Trophoblast cell (in vitro differentiated cells and primary cell): ENCODE data around the gene ASB9.

ENCODE experiments used
- DNase-seq, 2 donors: peaks; one replicate each; pipeline ENCODE4 v3.0.0-alpha.2; 2016
- H2AFZ ChIP-seq: 2 replicates; pipeline ENCODE4 v1.6.1; 2013; ENCODE audit warnings: low read length, moderate library complexity, mild to moderate bottlenecking; ENCODE audit not compliant: insufficient read depth, poor library complexity
- H2AK5ac ChIP-seq: 2 replicates; pipeline ENCODE4 v1.6.1; 2013; ENCODE audit warnings: mild to moderate bottlenecking, low read length
- H2BK120ac ChIP-seq: 2 replicates; pipeline ENCODE4 v1.6.1; 2013; ENCODE audit warnings: low read length, mild to moderate bottlenecking, moderate library complexity; ENCODE audit not compliant: insufficient read depth, poor library complexity
- H2BK12ac ChIP-seq: 2 replicates; pipeline ENCODE4 v1.6.1; 2013; ENCODE audit warnings: mild to moderate bottlenecking, low read length, moderate library complexity
- H2BK5ac ChIP-seq: 2 replicates; pipeline ENCODE4 v1.6.1; 2013; ENCODE audit warnings: low read length, low read depth, moderate library complexity, mild to moderate bottlenecking; ENCODE audit not compliant: poor library complexity
- H3K14ac ChIP-seq: 2 replicates; pipeline ENCODE4 v1.6.1; 2013; ENCODE audit warnings: mild to moderate bottlenecking, low read length
- H3K18ac ChIP-seq: 2 replicates; pipeline ENCODE4 v1.6.1; 2013; ENCODE audit warnings: mild to moderate bottlenecking, low read length
- H3K23ac ChIP-seq: 2 replicates; pipeline ENCODE4 v1.6.1; 2013; ENCODE audit warnings: low read length
- H3K27ac ChIP-seq: 2 replicates; pipeline ENCODE4 v1.5.1; 2013; ENCODE audit warnings: low read depth, mild to moderate bottlenecking, inconsistent platforms, low read length, moderate library complexity
- H3K27me3 ChIP-seq: 2 replicates; pipeline ENCODE4 v1.6.1; 2013; ENCODE audit warnings: inconsistent platforms, mild to moderate bottlenecking, low read length, moderate library complexity; ENCODE audit not compliant: insufficient read depth
- H3K36me3 ChIP-seq, 2 experiments: 1 replicate in 1 of 2; 2 replicates in 1 of 2; pipeline ENCODE4 v1.6.1; 2013; ENCODE audit warnings: low read length in 2 of 2, mild to moderate bottlenecking in 2 of 2, moderate library complexity in 1 of 2; ENCODE audit not compliant: insufficient read depth in 2 of 2, control insufficient read depth in 1 of 2
- H3K4ac ChIP-seq: 2 replicates; pipeline ENCODE4 v1.6.1; 2013; ENCODE audit warnings: low read depth, mild to moderate bottlenecking, low read length, moderate library complexity
- H3K4me1 ChIP-seq, 2 experiments: 1 replicate in 1 of 2; 2 replicates in 1 of 2; pipeline ENCODE4 v1.6.1; 2013; ENCODE audit warnings: low read length in 2 of 2, mild to moderate bottlenecking in 2 of 2, moderate library complexity in 1 of 2; ENCODE audit not compliant: insufficient read depth in 2 of 2, control insufficient read depth in 1 of 2
- H3K4me2 ChIP-seq: 2 replicates; pipeline ENCODE4 v1.6.1; 2013; ENCODE audit warnings: inconsistent platforms, mild to moderate bottlenecking, low read length, moderate library complexity
- H3K4me3 ChIP-seq: 2 replicates; pipeline ENCODE4 v1.5.1; 2013; ENCODE audit warnings: mild to moderate bottlenecking, low read depth, low read length, inconsistent platforms
- H3K79me1 ChIP-seq: one replicate; pipeline ENCODE4 v1.6.1; 2013; ENCODE audit warnings: low read length
- H3K79me2 ChIP-seq: 2 replicates; pipeline ENCODE4 v1.6.1; 2013; ENCODE audit warnings: low read length, mild to moderate bottlenecking; ENCODE audit not compliant: control insufficient read depth, insufficient read depth, poor library complexity
- H3K9ac ChIP-seq: 2 replicates; pipeline ENCODE4 v1.6.1; 2013; ENCODE audit warnings: mild to moderate bottlenecking, low read length
- H3K9me3 ChIP-seq: 2 replicates; pipeline ENCODE4 v1.6.1; 2013; ENCODE audit warnings: low read depth, mild to moderate bottlenecking, control low read depth, inconsistent platforms, low read length; ENCODE audit not compliant: insufficient read depth
- H4K12ac ChIP-seq: 2 replicates; pipeline ENCODE4 v1.6.1; 2013; ENCODE audit warnings: low read depth, mild to moderate bottlenecking, low read length, moderate library complexity
- H4K8ac ChIP-seq: 2 replicates; pipeline ENCODE4 v1.6.1; 2013; ENCODE audit warnings: low read depth, mild to moderate bottlenecking, low read length, moderate library complexity
- H4K91ac ChIP-seq: one replicate; pipeline ENCODE4 v1.6.1; 2013; ENCODE audit warnings: low read depth, mild to moderate bottlenecking, low read length, moderate library complexity
- WGBS: extraction: QIAGEN DNeasy Blood & Tissue Kit; methylation state at CpG from one replicate; pipeline ENCODE4 v1.1.7; 2013; ENCODE audit warnings: missing lambda C conversion rate; ENCODE audit not compliant: insufficient read length, insufficient coverage; ENCODE audit errors: extremely low coverage; 5-methylcytosine and 5-hydroxymethylcytosine counted together

Gene ASB9

DNA sequence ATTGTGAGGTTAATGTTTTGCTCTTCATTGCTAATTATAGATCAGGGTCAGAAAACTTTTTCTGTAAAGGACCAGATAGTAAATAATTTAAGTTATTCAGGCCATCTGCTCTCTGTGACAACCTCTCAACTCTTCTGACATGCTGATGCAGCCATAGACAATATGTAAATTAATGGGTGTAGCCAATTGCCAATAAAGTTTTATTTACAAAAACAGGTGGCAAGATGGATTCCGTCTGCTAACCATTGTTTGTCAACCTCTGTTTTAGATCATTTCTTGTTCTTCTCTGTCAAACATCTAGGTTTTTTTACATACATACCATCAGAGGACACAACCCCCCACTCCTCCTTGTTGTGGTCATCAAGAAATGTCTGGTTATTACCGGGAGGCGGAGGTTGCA is 33.7 kb downstream of the ASB9 start:
- no peaks in the 10 kb centered on the region for H3K36me3 ChIP-seq
- no peak overlapping the region for H3K27ac ChIP-seq
- H2AFZ ChIP-seq, result no peak overlapping the region
- no peak overlapping the region for H2BK12ac ChIP-seq
- H3K27me3 ChIP-seq, result no peaks in the 10 kb centered on the region
- no peak overlapping the region for H2BK5ac ChIP-seq
- no peak overlapping the region for H4K91ac ChIP-seq
- H3K4me1 ChIP-seq, result no peaks in the 10 kb centered on the region
- no CpG with 5 or more reads among the region's 3 CpGs for WGBS
- no peaks in the 10 kb centered on the region for H3K9me3 ChIP-seq
- no peak overlapping the region for H2AK5ac ChIP-seq
- no peak overlapping the region for H3K4ac ChIP-seq
- no peak overlapping the region for H3K18ac ChIP-seq
- no peak overlapping the region for H3K23ac ChIP-seq
- no peak overlapping the region for H3K14ac ChIP-seq
- no peak overlapping the region for H4K12ac ChIP-seq
- H4K8ac ChIP-seq, result no peak overlapping the region
- no peak for DNase-seq
- H3K9ac ChIP-seq, result no peak overlapping the region
- H2BK120ac ChIP-seq, result no peak overlapping the region
- H3K4me3 ChIP-seq, result no peak overlapping the region
- no peaks in the 10 kb centered on the region for H3K79me2 ChIP-seq
- no peaks in the 10 kb centered on the region for H3K79me1 ChIP-seq
- H3K4me2 ChIP-seq, result no peak overlapping the region

DNA sequence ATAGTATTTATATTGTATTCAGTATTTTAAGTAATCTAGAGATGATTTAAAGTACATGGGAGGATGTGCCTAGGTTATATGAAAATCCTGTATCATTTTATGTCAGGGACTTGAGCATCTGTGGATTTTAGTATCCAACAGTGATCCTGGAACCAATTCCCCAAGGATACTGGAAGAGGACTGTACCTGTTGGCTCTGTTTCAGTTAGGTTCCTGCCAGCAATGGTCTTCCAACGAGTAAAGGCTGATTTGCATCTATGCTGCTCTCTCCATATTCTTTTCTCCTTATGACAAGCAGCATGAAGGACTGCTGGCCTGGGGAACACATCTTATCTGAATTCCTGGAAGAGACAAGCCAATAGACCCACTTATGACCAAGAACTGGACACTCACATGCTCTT is 34.9 kb downstream of the ASB9 start:
- Histone ChIP-seq H4K91ac (no peak overlapping the region), H3K14ac (no peak overlapping the region), H2AFZ (no peak overlapping the region), H3K4ac (no peak overlapping the region), H3K27ac (no peak overlapping the region), H4K12ac (no peak overlapping the region), H3K4me2 (no peak overlapping the region), H2BK120ac (no peak overlapping the region), H3K79me2 (no peaks in the 10 kb centered on the region), H3K9ac (no peak overlapping the region), H3K79me1 (no peaks in the 10 kb centered on the region), H3K18ac (no peak overlapping the region), H3K4me3 (no peak overlapping the region), H2BK12ac (no peak overlapping the region), H2BK5ac (no peak overlapping the region), H2AK5ac (no peak overlapping the region), H3K36me3 (no peaks in the 10 kb centered on the region), H3K9me3 (no peaks in the 10 kb centered on the region), H4K8ac (no peak overlapping the region), H3K27me3 (no peaks in the 10 kb centered on the region), H3K23ac (no peak overlapping the region), H3K4me1 (no peaks in the 10 kb centered on the region)
- DNase-seq, result no peak
- no CpG with 5 or more reads among the region's 1 CpG for WGBS

DNA sequence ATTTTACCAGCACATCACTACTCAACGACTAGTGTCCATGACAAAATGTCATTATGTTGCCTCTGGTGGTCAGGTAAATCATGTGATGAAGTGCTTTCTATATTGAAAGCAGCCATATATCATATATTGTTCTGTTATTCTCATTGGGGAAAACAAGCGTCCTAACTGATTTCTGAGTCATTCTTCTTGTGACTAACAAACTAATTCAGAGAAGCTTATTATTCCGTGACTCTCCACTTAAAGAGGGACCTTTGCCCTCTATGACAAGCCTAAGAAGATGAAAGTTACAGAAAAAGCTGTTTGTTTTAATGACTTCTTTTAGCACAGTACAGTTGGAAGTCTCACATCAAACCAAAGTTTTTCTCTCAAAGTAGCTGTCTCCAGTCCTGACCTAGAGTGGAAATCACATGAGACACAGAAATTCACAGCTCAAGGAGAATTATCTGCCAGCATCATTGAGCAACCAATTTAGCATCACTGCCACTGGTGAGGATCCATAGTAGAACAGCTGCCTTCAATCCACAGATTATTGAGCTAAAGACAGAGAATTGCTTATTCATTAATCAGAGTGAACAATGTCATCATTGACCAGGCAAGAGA is 36.4 kb downstream of the ASB9 start:
- Histone ChIP-seq H3K4me3 (no peak overlapping the region), H2AK5ac (no peak overlapping the region), H3K4ac (no peak overlapping the region), H4K91ac (no peak overlapping the region), H3K14ac (no peak overlapping the region), H2BK120ac (no peak overlapping the region), H3K9ac (no peak overlapping the region), H3K18ac (no peak overlapping the region), H3K27ac (no peak overlapping the region), H2BK12ac (no peak overlapping the region), H3K79me1 (no peaks in the 10 kb centered on the region), H4K12ac (no peak overlapping the region), H3K9me3 (no peaks in the 10 kb centered on the region), H3K4me2 (no peak overlapping the region), H4K8ac (no peak overlapping the region), H2BK5ac (no peak overlapping the region), H2AFZ (no peak overlapping the region), H3K79me2 (no peaks in the 10 kb centered on the region), H3K27me3 (no peaks in the 10 kb centered on the region), H3K36me3 (no peaks in the 10 kb centered on the region), H3K4me1 (no peaks in the 10 kb centered on the region), H3K23ac (no peak overlapping the region)
- no peak for DNase-seq
- no CpG with 5 or more reads among the region's 3 CpGs for WGBS

DNA sequence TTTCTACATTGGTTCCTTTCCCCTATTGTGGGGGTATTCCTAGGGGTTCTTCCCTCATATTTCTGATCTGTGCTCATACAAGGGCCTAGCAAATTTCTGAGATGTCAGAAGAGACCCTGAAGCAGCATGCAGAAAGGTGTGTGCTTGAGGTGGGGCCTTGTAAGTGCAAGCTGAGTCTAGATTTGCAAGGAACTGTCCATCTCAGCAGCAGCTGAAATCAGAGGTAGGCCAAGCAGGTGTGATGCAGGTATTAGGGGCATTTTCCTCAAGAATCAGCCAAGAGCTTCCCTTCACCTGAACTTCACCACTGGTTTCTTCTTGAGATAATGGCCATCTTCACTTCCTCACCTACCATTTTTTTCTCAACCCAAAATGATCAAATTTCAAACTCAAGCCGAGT is 45.1 kb downstream of the ASB9 start:
- no peak overlapping the region for H2BK120ac ChIP-seq
- H4K12ac ChIP-seq, result no peak overlapping the region
- H3K18ac ChIP-seq, result no peak overlapping the region
- H3K4me2 ChIP-seq, result no peak overlapping the region
- no peak overlapping the region for H3K4me3 ChIP-seq
- H3K36me3 ChIP-seq, result no peaks in the 10 kb centered on the region
- no peaks in the 10 kb centered on the region for H3K27me3 ChIP-seq
- WGBS, result no CpG with 5 or more reads among the region's 1 CpG
- H4K8ac ChIP-seq, result no peak overlapping the region
- H4K91ac ChIP-seq, result no peak overlapping the region
- H3K14ac ChIP-seq, result no peak overlapping the region
- no peak overlapping the region for H3K23ac ChIP-seq
- DNase-seq, result no peak
- H3K9me3 ChIP-seq, result no peaks in the 10 kb centered on the region
- no peak overlapping the region for H2AFZ ChIP-seq
- H3K4me1 ChIP-seq, result no peaks in the 10 kb centered on the region
- H2BK5ac ChIP-seq, result no peak overlapping the region
- no peaks in the 10 kb centered on the region for H3K79me1 ChIP-seq
- no peak overlapping the region for H3K27ac ChIP-seq
- H3K79me2 ChIP-seq, result no peaks in the 10 kb centered on the region
- no peak overlapping the region for H2BK12ac ChIP-seq
- no peak overlapping the region for H3K9ac ChIP-seq
- H3K4ac ChIP-seq, result no peak overlapping the region
- H2AK5ac ChIP-seq, result no peak overlapping the region
